ENCODE data around the gene SLC5A1.

DNA sequence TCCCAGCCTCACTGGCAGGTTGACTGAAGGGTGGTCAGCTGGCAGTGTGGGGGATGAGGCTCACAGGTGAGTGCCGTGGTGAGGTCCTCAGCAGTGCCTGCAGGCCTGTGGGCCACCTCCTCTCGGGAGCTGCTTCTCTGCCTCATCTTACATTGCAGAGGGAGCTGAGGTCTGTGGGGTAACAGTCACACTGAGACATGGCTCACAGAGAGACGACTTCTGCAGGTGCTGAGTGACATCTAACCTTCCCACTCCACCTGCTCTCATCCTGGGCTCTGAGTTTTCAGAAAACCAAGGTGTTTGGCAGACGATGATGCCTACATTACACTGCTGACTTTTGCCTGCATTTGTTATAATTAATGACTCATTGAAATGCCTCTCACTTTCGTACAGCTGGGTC lies 8.8 kb upstream of the SLC5A1 start:
- TF ChIP-seq, protein P1, sequence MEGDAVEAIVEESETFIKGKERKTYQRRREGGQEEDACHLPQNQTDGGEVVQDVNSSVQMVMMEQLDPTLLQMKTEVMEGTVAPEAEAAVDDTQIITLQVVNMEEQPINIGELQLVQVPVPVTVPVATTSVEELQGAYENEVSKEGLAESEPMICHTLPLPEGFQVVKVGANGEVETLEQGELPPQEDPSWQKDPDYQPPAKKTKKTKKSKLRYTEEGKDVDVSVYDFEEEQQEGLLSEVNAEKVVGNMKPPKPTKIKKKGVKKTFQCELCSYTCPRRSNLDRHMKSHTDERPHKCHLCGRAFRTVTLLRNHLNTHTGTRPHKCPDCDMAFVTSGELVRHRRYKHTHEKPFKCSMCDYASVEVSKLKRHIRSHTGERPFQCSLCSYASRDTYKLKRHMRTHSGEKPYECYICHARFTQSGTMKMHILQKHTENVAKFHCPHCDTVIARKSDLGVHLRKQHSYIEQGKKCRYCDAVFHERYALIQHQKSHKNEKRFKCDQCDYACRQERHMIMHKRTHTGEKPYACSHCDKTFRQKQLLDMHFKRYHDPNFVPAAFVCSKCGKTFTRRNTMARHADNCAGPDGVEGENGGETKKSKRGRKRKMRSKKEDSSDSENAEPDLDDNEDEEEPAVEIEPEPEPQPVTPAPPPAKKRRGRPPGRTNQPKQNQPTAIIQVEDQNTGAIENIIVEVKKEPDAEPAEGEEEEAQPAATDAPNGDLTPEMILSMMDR (conservative IDR thresholded peaks at IDR 0.05; ENCODE audit: low read depth in 2 of 2) = no peak
- TF ChIP-seq NANOG (IDR thresholded peaks at IDR 0.05; ENCODE audit: borderline replicate concordance) (no peak), EZH2phosphoT487 (IDR thresholded peaks at IDR 0.05; ENCODE audit: unreplicated experiment) (no peak), JUNB (IDR thresholded peaks at IDR 0.05; ENCODE audit: unreplicated experiment) (no peak), EZH2 (IDR thresholded peaks at IDR 0.05; ENCODE audit: low read depth, unreplicated experiment) (no peak), POLR2AphosphoS5 (IDR thresholded peaks at IDR 0.05; ENCODE audit: low read depth) (no peak), CREB1 (CRISPR knock-in tag; IDR thresholded peaks at IDR 0.05; ENCODE audit: low read depth) (no peak)
- TF ChIP-seq, protein P2, sequence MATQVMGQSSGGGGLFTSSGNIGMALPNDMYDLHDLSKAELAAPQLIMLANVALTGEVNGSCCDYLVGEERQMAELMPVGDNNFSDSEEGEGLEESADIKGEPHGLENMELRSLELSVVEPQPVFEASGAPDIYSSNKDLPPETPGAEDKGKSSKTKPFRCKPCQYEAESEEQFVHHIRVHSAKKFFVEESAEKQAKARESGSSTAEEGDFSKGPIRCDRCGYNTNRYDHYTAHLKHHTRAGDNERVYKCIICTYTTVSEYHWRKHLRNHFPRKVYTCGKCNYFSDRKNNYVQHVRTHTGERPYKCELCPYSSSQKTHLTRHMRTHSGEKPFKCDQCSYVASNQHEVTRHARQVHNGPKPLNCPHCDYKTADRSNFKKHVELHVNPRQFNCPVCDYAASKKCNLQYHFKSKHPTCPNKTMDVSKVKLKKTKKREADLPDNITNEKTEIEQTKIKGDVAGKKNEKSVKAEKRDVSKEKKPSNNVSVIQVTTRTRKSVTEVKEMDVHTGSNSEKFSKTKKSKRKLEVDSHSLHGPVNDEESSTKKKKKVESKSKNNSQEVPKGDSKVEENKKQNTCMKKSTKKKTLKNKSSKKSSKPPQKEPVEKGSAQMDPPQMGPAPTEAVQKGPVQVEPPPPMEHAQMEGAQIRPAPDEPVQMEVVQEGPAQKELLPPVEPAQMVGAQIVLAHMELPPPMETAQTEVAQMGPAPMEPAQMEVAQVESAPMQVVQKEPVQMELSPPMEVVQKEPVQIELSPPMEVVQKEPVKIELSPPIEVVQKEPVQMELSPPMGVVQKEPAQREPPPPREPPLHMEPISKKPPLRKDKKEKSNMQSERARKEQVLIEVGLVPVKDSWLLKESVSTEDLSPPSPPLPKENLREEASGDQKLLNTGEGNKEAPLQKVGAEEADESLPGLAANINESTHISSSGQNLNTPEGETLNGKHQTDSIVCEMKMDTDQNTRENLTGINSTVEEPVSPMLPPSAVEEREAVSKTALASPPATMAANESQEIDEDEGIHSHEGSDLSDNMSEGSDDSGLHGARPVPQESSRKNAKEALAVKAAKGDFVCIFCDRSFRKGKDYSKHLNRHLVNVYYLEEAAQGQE (IDR thresholded peaks at IDR 0.05; ENCODE audit: unreplicated experiment) = no peak
- TF ChIP-seq, protein P3, sequence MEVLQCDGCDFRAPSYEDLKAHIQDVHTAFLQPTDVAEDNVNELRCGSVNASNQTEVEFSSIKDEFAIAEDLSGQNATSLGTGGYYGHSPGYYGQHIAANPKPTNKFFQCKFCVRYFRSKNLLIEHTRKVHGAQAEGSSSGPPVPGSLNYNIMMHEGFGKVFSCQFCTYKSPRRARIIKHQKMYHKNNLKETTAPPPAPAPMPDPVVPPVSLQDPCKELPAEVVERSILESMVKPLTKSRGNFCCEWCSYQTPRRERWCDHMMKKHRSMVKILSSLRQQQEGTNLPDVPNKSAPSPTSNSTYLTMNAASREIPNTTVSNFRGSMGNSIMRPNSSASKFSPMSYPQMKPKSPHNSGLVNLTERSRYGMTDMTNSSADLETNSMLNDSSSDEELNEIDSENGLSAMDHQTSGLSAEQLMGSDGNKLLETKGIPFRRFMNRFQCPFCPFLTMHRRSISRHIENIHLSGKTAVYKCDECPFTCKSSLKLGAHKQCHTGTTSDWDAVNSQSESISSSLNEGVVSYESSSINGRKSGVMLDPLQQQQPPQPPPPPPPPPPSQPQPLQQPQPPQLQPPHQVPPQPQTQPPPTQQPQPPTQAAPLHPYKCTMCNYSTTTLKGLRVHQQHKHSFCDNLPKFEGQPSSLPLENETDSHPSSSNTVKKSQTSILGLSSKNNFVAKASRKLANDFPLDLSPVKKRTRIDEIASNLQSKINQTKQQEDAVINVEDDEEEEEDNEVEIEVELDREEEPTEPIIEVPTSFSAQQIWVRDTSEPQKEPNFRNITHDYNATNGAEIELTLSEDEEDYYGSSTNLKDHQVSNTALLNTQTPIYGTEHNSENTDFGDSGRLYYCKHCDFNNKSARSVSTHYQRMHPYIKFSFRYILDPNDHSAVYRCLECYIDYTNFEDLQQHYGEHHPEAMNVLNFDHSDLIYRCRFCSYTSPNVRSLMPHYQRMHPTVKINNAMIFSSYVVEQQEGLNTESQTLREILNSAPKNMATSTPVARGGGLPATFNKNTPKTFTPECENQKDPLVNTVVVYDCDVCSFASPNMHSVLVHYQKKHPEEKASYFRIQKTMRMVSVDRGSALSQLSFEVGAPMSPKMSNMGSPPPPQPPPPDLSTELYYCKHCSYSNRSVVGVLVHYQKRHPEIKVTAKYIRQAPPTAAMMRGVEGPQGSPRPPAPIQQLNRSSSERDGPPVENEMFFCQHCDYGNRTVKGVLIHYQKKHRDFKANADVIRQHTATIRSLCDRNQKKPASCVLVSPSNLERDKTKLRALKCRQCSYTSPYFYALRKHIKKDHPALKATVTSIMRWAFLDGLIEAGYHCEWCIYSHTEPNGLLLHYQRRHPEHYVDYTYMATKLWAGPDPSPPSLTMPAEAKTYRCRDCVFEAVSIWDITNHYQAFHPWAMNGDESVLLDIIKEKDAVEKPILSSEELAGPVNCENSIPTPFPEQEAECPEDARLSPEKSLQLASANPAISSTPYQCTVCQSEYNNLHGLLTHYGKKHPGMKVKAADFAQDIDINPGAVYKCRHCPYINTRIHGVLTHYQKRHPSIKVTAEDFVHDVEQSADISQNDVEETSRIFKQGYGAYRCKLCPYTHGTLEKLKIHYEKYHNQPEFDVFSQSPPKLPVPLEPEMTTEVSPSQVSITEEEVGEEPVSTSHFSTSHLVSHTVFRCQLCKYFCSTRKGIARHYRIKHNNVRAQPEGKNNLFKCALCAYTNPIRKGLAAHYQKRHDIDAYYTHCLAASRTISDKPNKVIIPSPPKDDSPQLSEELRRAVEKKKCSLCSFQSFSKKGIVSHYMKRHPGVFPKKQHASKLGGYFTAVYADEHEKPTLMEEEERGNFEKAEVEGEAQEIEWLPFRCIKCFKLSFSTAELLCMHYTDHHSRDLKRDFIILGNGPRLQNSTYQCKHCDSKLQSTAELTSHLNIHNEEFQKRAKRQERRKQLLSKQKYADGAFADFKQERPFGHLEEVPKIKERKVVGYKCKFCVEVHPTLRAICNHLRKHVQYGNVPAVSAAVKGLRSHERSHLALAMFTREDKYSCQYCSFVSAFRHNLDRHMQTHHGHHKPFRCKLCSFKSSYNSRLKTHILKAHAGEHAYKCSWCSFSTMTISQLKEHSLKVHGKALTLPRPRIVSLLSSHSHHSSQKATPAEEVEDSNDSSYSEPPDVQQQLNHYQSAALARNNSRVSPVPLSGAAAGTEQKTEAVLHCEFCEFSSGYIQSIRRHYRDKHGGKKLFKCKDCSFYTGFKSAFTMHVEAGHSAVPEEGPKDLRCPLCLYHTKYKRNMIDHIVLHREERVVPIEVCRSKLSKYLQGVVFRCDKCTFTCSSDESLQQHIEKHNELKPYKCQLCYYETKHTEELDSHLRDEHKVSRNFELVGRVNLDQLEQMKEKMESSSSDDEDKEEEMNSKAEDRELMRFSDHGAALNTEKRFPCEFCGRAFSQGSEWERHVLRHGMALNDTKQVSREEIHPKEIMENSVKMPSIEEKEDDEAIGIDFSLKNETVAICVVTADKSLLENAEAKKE (CRISPR knock-in tag; IDR thresholded peaks at IDR 0.05) = no peak

Measured in GM23338 (cell line).